Activated naive CD4-positive, alpha-beta T cell treated with Interleukin-2 at 50 U/mL for 16 hours (primary cell): ENCODE measurements around the gene SNRK.

Source experiments
- DNase-seq: peaks from one replicate; pipeline ENCODE4 v3.0.0-alpha.2; 2020

The SNRK gene

DNA sequence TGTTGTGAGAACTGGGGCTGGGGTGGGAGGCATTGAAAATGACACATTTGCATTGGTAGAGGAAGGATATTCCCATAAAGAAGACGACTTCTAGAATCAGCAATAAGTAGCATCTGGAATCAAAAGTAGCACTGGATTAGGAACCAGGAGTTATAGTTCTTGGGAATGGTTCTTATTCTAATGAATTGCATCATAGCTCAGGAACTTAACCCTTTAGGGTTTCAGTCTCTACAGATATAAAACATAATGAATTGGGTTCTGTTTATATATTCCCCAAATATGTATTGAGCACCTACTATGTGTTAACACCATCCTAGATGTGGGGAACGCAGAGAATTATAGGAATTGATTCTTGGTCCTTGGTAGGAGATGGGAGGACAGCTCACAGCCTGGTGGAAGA lies 16.3 kb upstream of the SNRK start:
- DNase-seq = no peak

GRCh38 chr3:43273416-43273815 lies 12.9 kb upstream of the SNRK start:
- DNase-seq = no peak

DNA sequence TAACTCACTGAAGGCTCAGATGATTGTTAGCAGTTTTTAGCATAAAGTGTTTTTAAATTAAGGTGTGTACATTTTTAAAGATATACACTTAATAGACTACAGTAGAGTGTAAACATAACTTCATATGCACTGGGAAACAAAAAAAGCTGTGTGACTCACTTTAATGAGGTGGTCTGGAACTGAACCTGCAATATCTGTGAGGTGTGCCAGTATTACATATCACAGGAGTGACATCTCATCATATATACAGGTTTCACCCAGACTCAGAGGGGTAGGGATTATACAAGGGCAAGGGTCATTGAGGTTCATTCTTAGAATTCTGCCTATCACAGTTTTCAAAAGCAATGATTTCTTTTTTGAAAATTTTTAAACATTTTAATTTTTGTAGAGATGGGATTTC lies 7.3 kb upstream of the SNRK start:
- DNase-seq = no peak

- no peak for DNase-seq
Observed at GRCh38 chr3:43279532-43279931, 6.8 kb upstream of the SNRK start.

DNA sequence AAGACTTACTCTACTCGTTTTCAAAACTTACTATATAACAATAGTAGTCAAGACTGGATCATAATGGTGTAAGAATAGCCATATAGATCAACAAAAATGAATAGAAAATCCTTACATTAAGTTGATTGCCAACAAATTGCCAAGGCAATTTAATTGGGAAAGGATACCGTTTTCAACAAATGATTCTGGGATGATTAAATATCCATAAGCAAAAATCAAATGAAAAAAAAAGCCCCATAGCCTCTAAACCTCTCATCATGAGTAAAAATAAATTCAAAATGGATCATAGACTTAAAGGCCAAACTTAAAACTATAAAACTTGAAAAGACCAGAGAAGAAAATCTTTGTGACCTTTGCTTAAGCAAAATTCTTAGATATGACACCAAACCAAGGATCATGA lies 5.3 kb upstream of the SNRK start:
- DNase-seq = no peak

GRCh38 chr3:43284171-43284570 lies 2.2 kb upstream of the SNRK start:
- no peak for DNase-seq

DNA sequence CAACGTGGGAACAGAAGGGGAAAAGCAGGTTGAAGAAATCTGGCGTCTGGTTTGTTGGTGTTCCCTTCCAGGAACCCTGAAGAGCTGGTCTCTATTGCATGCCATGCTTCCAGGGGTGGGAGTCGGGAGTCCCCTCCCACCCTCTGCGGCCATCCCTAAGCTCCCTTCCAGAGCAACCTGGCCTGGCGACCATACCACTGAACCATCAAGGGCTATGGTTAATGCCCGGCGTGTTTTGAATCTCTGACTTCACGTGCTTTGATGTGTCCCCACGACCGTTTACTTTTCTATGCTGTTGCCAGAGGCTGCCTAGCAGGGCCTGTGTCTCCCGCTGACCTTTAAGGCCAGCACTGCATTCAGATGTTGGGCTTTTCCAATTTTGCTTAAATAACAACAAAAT lies 696 bp upstream of the SNRK start:
- no peak for DNase-seq

DNA sequence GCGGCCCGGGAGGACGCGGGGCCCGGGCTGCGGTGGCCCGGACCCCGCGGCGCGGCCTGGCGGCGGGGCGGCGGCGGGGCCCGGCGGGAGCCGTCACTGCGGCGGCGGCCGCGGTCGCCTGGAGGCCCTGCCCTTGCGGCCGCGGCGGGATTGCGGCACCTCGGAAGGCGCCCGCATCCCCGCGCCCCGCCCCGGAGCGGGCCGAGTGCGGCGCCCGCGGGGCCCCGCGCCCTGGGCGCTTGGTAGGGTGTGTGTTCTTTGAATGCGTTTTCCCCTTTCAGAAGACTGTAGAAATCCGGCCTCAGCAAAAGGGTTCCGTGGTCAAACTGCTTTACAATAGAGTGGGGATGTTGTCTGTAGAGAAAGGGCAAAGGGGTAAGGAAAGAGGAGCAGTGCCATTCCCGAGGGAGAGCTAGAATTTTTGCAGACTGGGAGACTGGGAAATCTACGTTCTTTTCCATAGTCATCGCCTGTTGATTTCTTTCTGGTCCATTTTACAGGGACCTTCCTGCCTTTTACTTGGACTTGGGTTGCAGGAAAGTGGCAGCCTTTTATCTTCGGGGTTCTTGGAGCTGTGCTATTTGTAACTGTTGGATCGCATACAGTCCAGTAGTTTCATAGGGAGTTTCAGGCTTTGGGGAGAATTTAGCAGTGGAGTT lies 630 bp downstream of the SNRK start:
- DNase-seq = peak; percentile 31

GRCh38 chr3:43287500-43287873 lies 1.1 kb downstream of the SNRK start:
- DNase-seq = no peak

- no peak for DNase-seq
Observed at GRCh38 chr3:43288366-43288765, 2.0 kb downstream of the SNRK start.

- DNase-seq = no peak
Observed at GRCh38 chr3:43288850-43289249, 2.5 kb downstream of the SNRK start.

- no peak for DNase-seq
Observed at GRCh38 chr3:43289401-43289800, 3.1 kb downstream of the SNRK start.

GRCh38 chr3:43289841-43290470 lies 3.6 kb downstream of the SNRK start:
- DNase-seq = no peak

DNA sequence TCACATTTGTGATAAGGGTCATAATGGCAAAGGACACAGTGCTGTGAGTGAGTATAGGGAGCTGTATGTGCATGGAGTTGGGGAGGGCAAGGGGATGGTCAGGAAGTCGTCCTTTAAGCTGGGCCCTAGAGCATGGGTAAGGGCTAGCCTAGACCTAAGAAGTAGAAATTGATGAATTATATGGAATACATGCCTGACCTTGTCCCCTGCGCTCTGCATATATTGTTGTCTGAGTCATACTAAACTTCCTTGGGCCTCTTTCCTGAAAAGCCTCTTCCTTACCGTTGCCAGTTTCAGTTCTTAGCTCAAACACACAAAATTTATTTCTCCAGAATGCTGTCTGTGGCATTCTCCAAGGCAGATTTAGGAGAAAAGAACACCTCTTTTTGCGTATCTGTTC lies 4.6 kb downstream of the SNRK start:
- no peak for DNase-seq

- no peak for DNase-seq
Observed at GRCh38 chr3:43291546-43291945, 5.2 kb downstream of the SNRK start.

DNA sequence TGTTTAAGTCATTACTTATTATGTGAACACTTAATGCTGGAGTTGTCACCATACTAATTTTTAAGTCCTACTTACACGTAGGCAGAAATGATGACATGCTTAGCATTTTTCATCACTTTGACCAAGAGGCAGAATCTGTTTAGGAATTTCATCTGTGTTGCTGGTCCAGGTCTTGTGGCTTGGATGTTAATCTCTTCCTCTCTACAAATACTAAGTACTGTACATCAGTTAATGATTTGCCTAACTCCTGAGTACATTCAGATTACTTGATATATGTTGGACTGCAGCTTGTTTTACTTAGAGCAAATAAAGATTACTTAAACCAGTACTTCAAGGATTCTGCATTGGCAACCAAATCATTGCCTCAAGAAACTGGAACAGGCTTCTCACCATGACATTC lies 8.6 kb downstream of the SNRK start:
- DNase-seq = no peak

DNA sequence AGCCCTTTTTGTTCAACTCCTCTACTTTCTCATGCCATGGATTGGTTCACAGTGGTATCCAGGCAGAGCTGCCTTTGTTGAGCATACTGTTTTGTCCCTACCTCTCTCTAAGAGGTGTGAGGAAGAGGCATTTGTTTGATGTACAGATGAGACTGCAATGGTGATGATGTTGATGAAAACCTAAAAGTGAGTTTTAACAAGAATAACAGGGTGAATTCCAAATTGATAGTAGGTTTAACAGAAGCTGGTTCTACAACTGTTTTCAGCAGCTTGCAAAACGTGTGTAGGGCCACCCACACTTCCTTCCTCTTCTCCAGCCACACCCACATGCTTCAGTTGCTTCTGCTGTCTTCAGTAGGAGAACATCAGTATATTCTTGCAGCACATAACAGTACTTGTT lies 10.2 kb downstream of the SNRK start:
- DNase-seq = peak; percentile 55

GRCh38 chr3:43298292-43298691 lies 12.0 kb downstream of the SNRK start:
- DNase-seq = no peak

GRCh38 chr3:43298761-43299160 lies 12.4 kb downstream of the SNRK start:
- no peak for DNase-seq

GRCh38 chr3:43302116-43302880 lies 16.0 kb downstream of the SNRK start:
- DNase-seq = no peak

DNA sequence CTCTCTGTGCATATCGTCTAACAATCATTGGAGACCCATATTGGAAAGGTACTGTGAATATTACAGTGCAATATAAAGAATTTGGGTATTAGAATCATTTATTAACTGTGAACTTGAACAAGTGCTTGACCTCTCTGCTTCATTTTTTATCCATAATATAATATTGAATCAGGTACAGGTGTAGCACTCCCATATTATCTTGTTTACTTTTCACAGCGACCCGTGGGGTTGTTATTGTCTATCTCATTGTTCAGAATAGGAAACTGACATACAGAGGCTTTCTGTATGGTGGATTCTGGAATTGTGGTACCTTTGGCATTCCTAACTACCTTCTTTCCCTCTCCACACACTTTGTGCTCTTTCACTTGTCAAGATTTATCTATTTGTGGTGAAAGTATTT lies 17.8 kb downstream of the SNRK start:
- no peak for DNase-seq

DNA sequence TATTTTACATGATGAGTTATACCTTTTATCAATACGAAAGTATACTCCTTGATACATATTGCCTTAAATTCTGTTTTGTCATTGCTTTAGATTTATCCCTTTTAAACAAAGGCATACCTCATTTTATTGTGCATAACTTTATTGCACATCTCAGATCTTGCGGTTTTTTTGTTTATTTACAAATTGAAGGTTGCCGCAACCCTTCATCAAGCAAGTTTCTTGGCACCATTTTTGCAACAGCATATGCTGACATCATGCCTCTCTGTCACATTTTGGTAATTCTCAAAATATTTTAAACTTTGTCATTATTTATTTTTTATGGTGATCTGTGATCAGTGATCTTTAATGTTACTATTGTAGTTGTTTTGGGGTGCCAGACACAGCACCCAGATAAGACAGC lies 20.9 kb downstream of the SNRK start:
- no peak for DNase-seq

DNA sequence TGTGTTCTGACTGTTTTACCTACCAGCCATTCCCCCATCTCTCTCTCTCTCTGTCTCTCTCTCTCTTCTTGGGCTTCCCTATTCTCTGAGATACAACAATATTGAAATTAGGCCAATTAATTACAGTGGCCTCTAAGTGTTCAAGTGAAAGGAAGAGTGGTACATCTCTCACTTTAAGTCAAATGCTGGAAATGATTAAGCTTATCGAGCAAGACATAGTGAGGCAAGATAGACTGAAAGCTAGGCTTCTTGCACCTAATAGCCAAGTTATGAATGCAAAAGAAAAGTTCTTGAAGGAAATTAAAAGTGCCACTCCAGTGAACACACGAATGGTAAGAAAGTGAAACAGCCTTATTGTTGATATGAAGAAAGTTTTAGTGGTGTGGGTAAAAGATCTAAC lies 21.3 kb downstream of the SNRK start:
- DNase-seq = no peak
